ENCODE results near the gene FBXO10.

FBXO10 gene

GRCh38 chr9:37593883-37594448, 17.8 kb upstream of the FBXO10 start:
- DNase-seq (ENCODE audit: low read depth): no peak

- DNase-seq (ENCODE audit: low read depth): peak; percentile 72
Observed at GRCh38 chr9:37592108-37592951, 16.1 kb upstream of the FBXO10 start, which contains the start of gene TOMM5. TSS of gene TOMM5 (minus strand) at chr9:37592597. CDS start at chr9:37592532, 65 bp downstream.

- DNase-seq (ENCODE audit: low read depth): no peak
Observed at GRCh38 chr9:37587521-37587920, 11.3 kb upstream of the FBXO10 start.

DNA sequence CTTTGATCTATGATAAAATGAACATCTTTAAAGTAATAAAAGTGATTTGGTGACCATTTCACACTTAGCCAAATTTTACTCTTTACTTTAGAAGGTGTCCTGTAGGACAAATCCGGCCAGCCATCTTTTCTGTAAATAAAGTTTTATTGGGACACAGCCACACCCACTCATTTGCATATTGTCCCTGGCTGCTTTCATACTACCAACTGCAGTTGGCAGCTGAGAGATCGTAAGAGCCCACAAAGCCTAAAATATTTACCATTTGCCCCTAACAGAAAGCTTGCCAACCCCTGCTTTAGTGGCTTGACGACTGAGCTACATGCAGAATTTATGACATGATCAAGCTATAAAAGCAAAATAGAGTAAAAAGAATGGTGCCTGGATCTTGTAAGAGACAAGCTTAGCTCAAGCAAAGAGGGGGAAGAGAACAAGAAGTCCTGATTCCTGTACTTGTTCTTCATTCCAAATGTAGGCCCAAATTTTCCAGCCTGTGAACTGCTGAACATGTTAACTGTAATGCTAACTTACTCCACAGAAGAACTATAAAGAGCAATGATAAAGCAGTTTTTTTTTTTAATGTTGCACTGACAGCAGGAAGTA, 7.4 kb upstream of the FBXO10 start:
- DNase-seq (ENCODE audit: low read depth): no peak

GRCh38 chr9:37582548-37583157, 6.5 kb upstream of the FBXO10 start:
- DNase-seq (ENCODE audit: low read depth): no peak

DNA sequence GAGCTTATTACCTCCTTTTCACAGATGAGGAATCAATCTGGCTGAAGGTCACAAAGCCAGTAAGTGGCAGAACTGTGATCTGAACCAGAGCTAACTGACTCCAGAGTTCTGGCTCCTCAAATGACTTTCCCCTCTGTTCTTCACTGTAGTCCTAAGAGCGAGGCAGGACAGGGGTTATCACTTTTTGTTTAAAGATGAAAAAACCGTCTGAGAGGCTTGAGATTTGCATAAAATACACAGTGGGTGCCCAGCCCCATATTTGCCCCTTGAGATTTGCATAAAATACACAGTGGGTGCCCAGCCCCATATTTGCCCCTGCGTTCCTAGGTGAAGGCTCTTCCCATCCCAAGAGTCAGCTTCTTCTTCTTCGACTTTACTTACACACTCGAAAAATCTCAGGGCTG, 667 bp downstream of the FBXO10 start:
- DNase-seq (ENCODE audit: low read depth): no peak

- DNase-seq (ENCODE audit: low read depth): no peak
Observed at GRCh38 chr9:37575001-37575400, 1.2 kb downstream of the FBXO10 start.

GRCh38 chr9:37574241-37574721, 1.9 kb downstream of the FBXO10 start:
- no peak for DNase-seq (ENCODE audit: low read depth)

DNA sequence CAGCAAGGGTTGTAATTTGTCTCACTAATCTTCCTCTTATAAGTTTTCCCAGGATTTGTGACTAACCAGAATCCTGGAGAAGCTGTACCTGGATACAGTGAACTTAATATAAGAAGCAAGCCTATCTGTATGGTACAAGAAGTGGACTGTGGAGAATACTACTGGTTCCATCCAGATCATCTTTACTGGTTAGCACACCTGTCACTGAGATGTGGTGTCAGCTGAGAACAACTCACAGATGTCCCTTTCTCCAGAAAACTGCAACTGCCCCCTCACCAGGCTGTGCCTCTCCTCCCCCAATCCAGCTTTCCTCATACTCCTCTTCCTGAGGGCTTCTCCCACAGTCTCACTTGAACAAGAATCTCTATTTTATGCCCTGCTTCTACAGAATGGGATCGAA, 4.9 kb downstream of the FBXO10 start:
- no peak for DNase-seq (ENCODE audit: low read depth)

DNA sequence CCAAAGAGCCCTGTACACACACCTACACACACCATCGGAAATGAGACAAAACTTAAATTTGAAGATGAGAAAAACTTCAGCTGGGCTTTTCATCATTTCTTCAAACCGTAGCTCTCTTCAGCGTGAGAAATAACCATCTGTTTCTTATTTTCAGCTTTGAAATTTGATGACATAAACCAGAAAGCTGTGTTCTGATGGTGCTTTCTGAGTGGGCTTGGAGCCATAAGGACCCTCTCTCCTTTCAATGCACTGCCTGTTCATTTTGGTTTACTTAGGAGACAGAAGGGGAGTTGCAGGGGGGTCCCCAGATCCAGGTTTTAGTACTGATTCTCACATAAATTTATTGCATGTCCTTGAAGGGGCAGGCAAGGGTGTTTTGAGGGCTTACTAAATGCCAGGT, 9.5 kb downstream of the FBXO10 start:
- no peak for DNase-seq (ENCODE audit: low read depth)

GRCh38 chr9:37565661-37566618, 10.2 kb downstream of the FBXO10 start:
- no peak for DNase-seq (ENCODE audit: low read depth)

GRCh38 chr9:37564916-37565315, 11.3 kb downstream of the FBXO10 start:
- no peak for DNase-seq (ENCODE audit: low read depth)

DNA sequence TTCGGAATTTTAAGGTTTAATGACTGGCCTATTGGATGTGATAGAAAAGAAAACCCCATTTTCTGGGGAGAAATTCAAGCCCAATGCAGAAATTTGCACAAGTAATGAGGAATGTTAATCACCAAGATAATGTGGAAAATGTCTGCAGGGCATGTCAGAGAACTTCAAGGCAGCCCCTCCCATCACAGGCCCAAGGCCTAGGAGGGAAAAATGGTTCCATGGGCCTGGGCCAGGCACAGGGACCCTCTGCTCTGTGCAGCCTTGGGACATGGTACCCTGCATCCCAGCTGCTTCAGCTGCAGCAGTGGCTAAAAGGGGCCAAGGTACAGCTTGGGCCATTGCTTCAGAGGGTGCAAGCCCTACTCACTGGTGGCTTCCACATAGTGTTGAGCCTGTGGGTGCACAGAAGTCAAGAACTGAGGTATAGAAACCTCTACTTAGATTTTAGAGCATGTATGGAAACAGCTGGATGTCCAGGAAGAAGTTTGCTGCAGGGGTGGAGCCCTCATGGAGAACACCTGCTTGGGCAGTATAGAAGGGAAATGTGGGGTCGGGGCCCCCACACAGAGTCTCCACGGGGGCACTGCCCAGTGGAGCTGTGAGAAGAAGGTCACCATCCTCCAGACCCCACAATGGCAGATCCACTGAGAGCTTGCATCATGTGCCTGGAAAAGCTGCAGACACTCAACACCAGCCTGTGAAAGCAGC, 12.2 kb downstream of the FBXO10 start:
- DNase-seq (ENCODE audit: low read depth): no peak

GRCh38 chr9:37562826-37563225, 13.4 kb downstream of the FBXO10 start:
- DNase-seq (ENCODE audit: low read depth): no peak

DNA sequence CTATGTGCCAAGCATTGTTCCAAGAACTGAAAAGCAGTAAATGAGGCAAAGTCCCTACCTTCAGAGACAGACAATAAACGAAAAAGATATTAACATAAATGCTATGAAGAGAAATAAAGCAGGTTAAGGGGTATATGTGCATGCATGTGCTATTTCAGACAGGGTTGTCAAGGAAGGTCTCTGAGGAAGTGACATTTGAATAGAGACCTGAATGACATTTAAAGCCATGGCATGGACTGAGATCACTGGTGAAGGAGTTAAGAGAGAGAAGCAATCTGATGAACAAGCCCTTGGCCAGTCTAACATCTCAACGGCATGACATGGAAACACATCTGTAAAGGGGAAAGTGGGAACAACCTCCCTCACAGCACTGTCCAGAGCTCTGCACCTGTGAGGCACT, 14.5 kb downstream of the FBXO10 start:
- DNase-seq (ENCODE audit: low read depth): no peak

- no peak for DNase-seq (ENCODE audit: low read depth)
Observed at GRCh38 chr9:37559855-37560592, 16.2 kb downstream of the FBXO10 start.

- DNase-seq (ENCODE audit: low read depth): no peak
Observed at GRCh38 chr9:37559125-37559524, 17.1 kb downstream of the FBXO10 start.

DNA sequence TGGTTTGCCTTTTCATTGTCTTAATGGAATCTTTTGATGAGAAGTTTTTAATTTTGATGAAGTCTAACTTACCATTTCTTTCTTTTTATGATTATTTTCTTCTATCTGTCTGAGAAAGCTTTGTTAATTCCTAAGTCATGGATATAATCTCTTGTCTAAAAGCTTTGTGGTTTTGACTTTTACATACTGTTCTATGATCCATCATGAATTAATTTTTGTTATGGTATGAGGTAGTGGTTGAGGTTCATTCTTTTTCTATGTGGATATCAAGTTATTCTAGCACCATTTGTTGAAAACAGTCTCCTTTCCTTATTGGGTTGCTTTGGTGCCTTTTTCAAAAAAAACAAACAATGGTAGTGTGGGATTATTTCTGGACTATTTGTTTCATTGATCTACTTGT, 20.4 kb downstream of the FBXO10 start:
- DNase-seq (ENCODE audit: low read depth): no peak

DNA sequence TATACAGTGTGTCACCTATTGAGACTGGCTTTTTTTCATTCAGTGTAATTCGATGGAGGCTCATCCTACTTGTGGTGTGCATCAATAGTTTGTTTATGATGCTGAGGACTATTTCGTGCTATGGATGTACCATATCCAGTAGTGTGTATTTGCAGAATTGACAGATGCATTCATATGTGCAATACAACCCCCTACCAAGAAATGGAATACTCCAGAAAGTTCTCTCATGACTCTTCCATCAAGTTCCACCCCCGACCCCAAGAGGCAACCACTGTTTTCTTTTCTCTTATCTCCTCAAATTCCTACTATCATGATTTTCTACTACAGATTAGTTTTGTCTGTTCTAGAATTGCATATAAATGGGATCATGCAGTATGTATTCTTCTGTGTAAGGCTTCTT, 21.9 kb downstream of the FBXO10 start:
- DNase-seq (ENCODE audit: low read depth): no peak

- no peak for DNase-seq (ENCODE audit: low read depth)
Observed at GRCh38 chr9:37551888-37552287, 24.3 kb downstream of the FBXO10 start.
